HepG2 (cell line): Measurements from ENCODE around the gene SOX5. TPM values are rescaled to one million over a fixed set of nuclear protein-coding genes. Genes with fewer than 3 reads are reported as not detected.

Experiments
- HNRNPK ChIP-seq: fragments of 200-400 bp; formaldehyde crosslinking; IDR thresholded peaks from 2 replicates; pipeline ENCODE4 v1.6.1; 2018; ENCODE audit warnings: low read length, low read depth, moderate library complexity, mild to moderate bottlenecking; ENCODE audit not compliant: poor library complexity, severe bottlenecking
- TCF7L2 ChIP-seq: IDR thresholded peaks from 2 replicates; pipeline ENCODE4 v1.6.1; 2011; ENCODE audit warnings: mild to moderate bottlenecking, low read depth, low read length, moderate library complexity
- ZNF501 ChIP-seq: sonication (generic); formaldehyde crosslinking; IDR thresholded peaks from 2 replicates; pipeline ENCODE4 v1.5.1; 2020; ENCODE audit warnings: mild to moderate bottlenecking, moderate library complexity, missing genetic modification reagents
- polyA plus RNA-seq, 8 experiments: library from polyadenylated mRNA; depleted of rRNA in 3 of 8; stranded (reverse) in 7 of 8; unstranded in 1 of 8; fragments of >200 nt; fragmentation: Illumina TruSeq in 4 of 8; extraction: Trizol in 4 of 8; gene quantifications; 2 replicates each; pipeline versions ENCODE4 v1.2.1 to v1.2.3, GENCODE V29; 2011 to 2016; ENCODE audit warnings: low read depth in 4 of 8, missing spikeins in 1 of 8, mixed read lengths in 1 of 8; ENCODE audit not compliant: insufficient read depth in 1 of 8
- total RNA-seq, 5 experiments: library from RNA; depleted of rRNA; stranded (reverse); fragments of >200 nt; fragmentation: Illumina TruSeq; extraction: Trizol; gene quantifications; 2 replicates each; pipeline ENCODE4 v1.2.3, GENCODE V29; 2016; ENCODE audit warnings: low read depth in 1 of 5
- TF ChIP-seq, protein P1 (sequence below), 2 experiments: fragments of 450-650 bp in 1 of 2; sonication (generic) in 1 of 2; formaldehyde crosslinking in 1 of 2; IDR thresholded peaks; 2 replicates each; pipeline versions ENCODE4 v1.6.1 to v1.8.0; 2016 to 2022; ENCODE audit warnings: antibody characterized with exemption in 1 of 2, mild to moderate bottlenecking in 1 of 2, missing genetic modification reagents in 1 of 2

SOX5 gene
- total and polyA plus RNA-seq, 2 of the 13 experiments (the other 11 are each of a cell fraction or from before 2014, with no cell fraction given): 18.5 to 76.4 TPM

- TF ChIP-seq, protein P1, sequence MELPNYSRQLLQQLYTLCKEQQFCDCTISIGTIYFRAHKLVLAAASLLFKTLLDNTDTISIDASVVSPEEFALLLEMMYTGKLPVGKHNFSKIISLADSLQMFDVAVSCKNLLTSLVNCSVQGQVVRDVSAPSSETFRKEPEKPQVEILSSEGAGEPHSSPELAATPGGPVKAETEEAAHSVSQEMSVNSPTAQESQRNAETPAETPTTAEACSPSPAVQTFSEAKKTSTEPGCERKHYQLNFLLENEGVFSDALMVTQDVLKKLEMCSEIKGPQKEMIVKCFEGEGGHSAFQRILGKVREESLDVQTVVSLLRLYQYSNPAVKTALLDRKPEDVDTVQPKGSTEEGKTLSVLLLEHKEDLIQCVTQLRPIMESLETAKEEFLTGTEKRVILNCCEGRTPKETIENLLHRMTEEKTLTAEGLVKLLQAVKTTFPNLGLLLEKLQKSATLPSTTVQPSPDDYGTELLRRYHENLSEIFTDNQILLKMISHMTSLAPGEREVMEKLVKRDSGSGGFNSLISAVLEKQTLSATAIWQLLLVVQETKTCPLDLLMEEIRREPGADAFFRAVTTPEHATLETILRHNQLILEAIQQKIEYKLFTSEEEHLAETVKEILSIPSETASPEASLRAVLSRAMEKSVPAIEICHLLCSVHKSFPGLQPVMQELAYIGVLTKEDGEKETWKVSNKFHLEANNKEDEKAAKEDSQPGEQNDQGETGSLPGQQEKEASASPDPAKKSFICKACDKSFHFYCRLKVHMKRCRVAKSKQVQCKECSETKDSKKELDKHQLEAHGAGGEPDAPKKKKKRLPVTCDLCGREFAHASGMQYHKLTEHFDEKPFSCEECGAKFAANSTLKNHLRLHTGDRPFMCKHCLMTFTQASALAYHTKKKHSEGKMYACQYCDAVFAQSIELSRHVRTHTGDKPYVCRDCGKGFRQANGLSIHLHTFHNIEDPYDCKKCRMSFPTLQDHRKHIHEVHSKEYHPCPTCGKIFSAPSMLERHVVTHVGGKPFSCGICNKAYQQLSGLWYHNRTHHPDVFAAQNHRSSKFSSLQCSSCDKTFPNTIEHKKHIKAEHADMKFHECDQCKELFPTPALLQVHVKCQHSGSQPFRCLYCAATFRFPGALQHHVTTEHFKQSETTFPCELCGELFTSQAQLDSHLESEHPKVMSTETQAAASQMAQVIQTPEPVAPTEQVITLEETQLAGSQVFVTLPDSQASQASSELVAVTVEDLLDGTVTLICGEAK (IDR thresholded peaks at IDR 0.05): no peak
- TF ChIP-seq, protein P1 (CRISPR knock-in tag; IDR thresholded peaks at IDR 0.05): no peak
- no peak for TF ChIP-seq ZNF501 (CRISPR knock-in tag)
- no peak for TF ChIP-seq HNRNPK
- TF ChIP-seq TCF7L2: no peak
These were observed 117.7 kb downstream of the SOX5 start (continued) for GRCh38 chr12:23831739-23832138.
